ENCODE results near the gene INHBA. TPM values are rescaled to one million over a fixed set of nuclear protein-coding genes. Genes with fewer than 3 reads are reported as not detected.

The INHBA gene
- total and polyA plus RNA-seq, 2 donors (not counting 3 experiments of a cell fraction or from before 2014, with no cell fraction given) = 22.9 to 23.2 TPM

- no peaks in the 10 kb centered on the region for H4K20me1 ChIP-seq (replicated peaks; ENCODE audit: control insufficient read depth, extremely low read depth, insufficient read depth, low read length)
- intact Hi-C loops (cut with micrococcal nuclease) = no loop called here
- TF ChIP-seq EZH2 (IDR thresholded peaks at IDR 0.05; ENCODE audit: borderline replicate concordance, low read depth, low read length, severe bottlenecking) = no peak
- no peak for TF ChIP-seq JUN (IDR thresholded peaks at IDR 0.05; ENCODE audit: borderline replicate concordance, insufficient read depth, insufficient read length, low read depth)
- no peak for TF ChIP-seq CTCF (IDR thresholded peaks at IDR 0.05; ENCODE audit: extremely low read depth in 1 of 2, insufficient read depth in 1 of 2, low read depth in 1 of 2, low read length in 2 of 2)
- TF ChIP-seq POLR2A (IDR thresholded peaks at IDR 0.05; ENCODE audit: low read depth, low read length) = no peak
- TF ChIP-seq MAX (IDR thresholded peaks at IDR 0.05; ENCODE audit: insufficient read depth, insufficient read length) = no peak
- no peak for TF ChIP-seq FOS (IDR thresholded peaks at IDR 0.05; ENCODE audit: borderline replicate concordance, insufficient read depth, low read length)
- TF ChIP-seq POLR2AphosphoS5 (IDR thresholded peaks at IDR 0.05; ENCODE audit: insufficient read depth, low read depth, low read length) = no peak
- no peak for TF ChIP-seq GATA2 (IDR thresholded peaks at IDR 0.05; ENCODE audit: insufficient read depth, insufficient read length, low read depth, low read length)
- no peak for TF ChIP-seq MYC (IDR thresholded peaks at IDR 0.05; ENCODE audit: low read depth, low read length)
- DNase-seq (ENCODE audit: low read depth, low spot score) (no peak), FAIRE-seq (no peak)
- BruUV-seq (replicated peaks) = no TSS peak
- dilution Hi-C loops (cut with MboI; ENCODE audit: extremely low pct_ligation_motif_present, low sequenced_read_pairs) = no loop called here
- H3K27ac ChIP-seq (ENCODE audit: insufficient read depth, low read depth, low read length) = no peak overlapping the region
- no peaks in the 10 kb centered on the region for H3K9me1 ChIP-seq (replicated peaks; ENCODE audit: control insufficient read depth, extremely low read depth, insufficient read depth, low read length)
- H2AFZ ChIP-seq (ENCODE audit: low read depth, low read length) = no peak overlapping the region
- H3K9ac ChIP-seq (replicated peaks; ENCODE audit: extremely low read depth, insufficient read depth, low read length) = no peak overlapping the region
- H3K4me2 ChIP-seq (ENCODE audit: insufficient read depth, low read length) = no peak overlapping the region
- ChIA-PET CTCF (interaction anchor here (0.8 kb wide), 1 partner anchor 11 kb away, joined by 3 read pairs; no protein-coding TSS in a partner anchor), POLR2A (no interaction called here)
- no peak overlapping the region for H3K4me3 ChIP-seq (replicated peaks in 1 of 3; ENCODE audit: insufficient read depth in 1 of 3, low read depth in 1 of 3, low read length in 3 of 3)
- H3K4me1 ChIP-seq (ENCODE audit: control insufficient read depth, extremely low read depth, insufficient read depth, low read length) = peaks cover 24% of the 10 kb centered on the region
- no peaks in the 10 kb centered on the region for H3K27me3 ChIP-seq (ENCODE audit: control insufficient read depth in 2 of 2, insufficient read depth in 2 of 2, low read length in 2 of 2)
- H3K36me3 ChIP-seq (ENCODE audit: control insufficient read depth in 2 of 2, extremely low read depth in 1 of 2, insufficient read depth in 2 of 2, low read length in 2 of 2) = peaks cover 0 to 2% of the 10 kb centered on the region in 2 experiments
- no peaks in the 10 kb centered on the region for H3K79me2 ChIP-seq (ENCODE audit: control insufficient read depth, insufficient read depth, low read length)
- no peaks in the 10 kb centered on the region for H3K9me3 ChIP-seq (replicated peaks; ENCODE audit: control insufficient read depth, insufficient read depth, low read length)
These were observed 20.5 kb downstream of the INHBA start for GRCh38 chr7:41682422-41682821.
